Stimulated activated CD8-positive, alpha-beta memory T cell treated with anti-CD3 and anti-CD28 coated beads, Interleukin-12 subunit alpha, Interleukin-12 subunit beta, amount 100 ng/mL, for 4 hours (primary cell): ENCODE data around the gene RAB30.
"Not testable (repeated sequence)": the region's sequence is repeated elsewhere in the genome, so short reads cannot be mapped to it uniquely, and the experiment has no call there.

Source experiments
- DNase-seq: peaks from one replicate; pipeline ENCODE4 v3.0.0-alpha.2; 2020; ENCODE audit warnings: low read depth

RAB30 gene

GRCh38 chr11:82981852-82982251 is 89.8 kb downstream of the RAB30 start:
- no peak for DNase-seq

- no peak for DNase-seq
Observed at GRCh38 chr11:82980947-82981346, 90.8 kb downstream of the RAB30 start.

GRCh38 chr11:82980292-82980691 is 91.4 kb downstream of the RAB30 start:
- no peak for DNase-seq

- no peak for DNase-seq
Observed at GRCh38 chr11:82979824-82980223, 91.9 kb downstream of the RAB30 start.

GRCh38 chr11:82978422-82979099 is 93.1 kb downstream of the RAB30 start:
- no peak for DNase-seq

GRCh38 chr11:82976786-82977185 is 94.9 kb downstream of the RAB30 start:
- no peak for DNase-seq

- DNase-seq: no peak
Observed at GRCh38 chr11:82975882-82976281, 95.8 kb downstream of the RAB30 start.

- DNase-seq: no peak
Observed at GRCh38 chr11:82974851-82975250, 96.8 kb downstream of the RAB30 start.

GRCh38 chr11:82974135-82974534 is 97.6 kb downstream of the RAB30 start:
- no peak for DNase-seq

- no peak for DNase-seq
Observed at GRCh38 chr11:82972103-82972502, 99.6 kb downstream of the RAB30 start.

- DNase-seq: not testable (repeated sequence)
Observed at GRCh38 chr11:82971519-82971946, 100.2 kb downstream of the RAB30 start.

- DNase-seq: not testable (repeated sequence)
Observed at GRCh38 chr11:82970507-82971083, 101.1 kb downstream of the RAB30 start.

GRCh38 chr11:82969811-82970210 is 101.9 kb downstream of the RAB30 start:
- DNase-seq: no peak

- no peak for DNase-seq
Observed at GRCh38 chr11:82967381-82967780, 104.3 kb downstream of the RAB30 start.

GRCh38 chr11:82962021-82962420 is 109.7 kb downstream of the RAB30 start:
- DNase-seq: not testable (repeated sequence)

GRCh38 chr11:82960779-82961143 is 110.9 kb downstream of the RAB30 start:
- DNase-seq: no peak

- no peak for DNase-seq
Observed at GRCh38 chr11:82959987-82960778, 111.5 kb downstream of the RAB30 start.

- peak; percentile 55 for DNase-seq
Observed at GRCh38 chr11:82955736-82956453, 115.8 kb downstream of the RAB30 start.

GRCh38 chr11:82950502-82950901 is 121.2 kb downstream of the RAB30 start:
- DNase-seq: not testable (repeated sequence)

- no peak for DNase-seq
Observed at GRCh38 chr11:82949352-82949751, 122.3 kb downstream of the RAB30 start.

GRCh38 chr11:82945682-82946081 is 126.0 kb downstream of the RAB30 start:
- DNase-seq: no peak

- DNase-seq: not testable (repeated sequence)
Observed at GRCh38 chr11:82945041-82945440, 126.7 kb downstream of the RAB30 start.
